Caco-2 (cell line): Measurements from ENCODE around the gene CLSTN2. TPM values are rescaled to one million over a fixed set of nuclear protein-coding genes. Genes with fewer than 3 reads are reported as not detected.

Experiments used
- BruUV-seq: library from RNA; stranded (reverse); fragments of 400-500 nt; replicated peaks from 2 replicates; lab custom pipeline; 2021; lab: Mats Ljungman, UMichigan
- CTCF ChIA-PET: fragments of 300-600 bp; sonication (Branson Sonifier 250); formaldehyde crosslinking; loops from one replicate; lab custom pipeline; 2022; ENCODE audit warnings: antibody characterized with exemption; lab: Charles Lee
- POLR2A ChIA-PET: fragments of 300-600 bp; sonication (Branson Sonifier 250); formaldehyde crosslinking; loops from one replicate; lab custom pipeline; 2022; ENCODE audit warnings: antibody characterized with exemption; lab: Charles Lee
- DNase-seq, 2 experiments: peaks; one replicate each; pipeline versions ENCODE4 v3.0.0 to v3.0.0-alpha.2; 2020 to 2022
- H3K27me3 ChIP-seq: replicated peaks from 2 replicates; pipeline ENCODE4 v1.6.0; 2011; ENCODE audit warnings: low read length; ENCODE audit not compliant: control insufficient read depth, insufficient read depth
- H3K36me3 ChIP-seq: 2 replicates; pipeline ENCODE4 v1.5.1; 2011; ENCODE audit warnings: low read length; ENCODE audit not compliant: control insufficient read depth, insufficient read depth
- H3K4me1 ChIP-seq: fragments of 250-450 bp; sonication (Bioruptor Pico); 2 replicates; pipeline ENCODE4 v1.5.1; 2020; ENCODE audit warnings: mild to moderate bottlenecking
- H3K4me3 ChIP-seq: 2 replicates; pipeline ENCODE4 v1.5.1; 2011; ENCODE audit warnings: low read depth, mild to moderate bottlenecking, control low read depth, low read length
- H3K9me3 ChIP-seq: fragments of 250-450 bp; sonication (Bioruptor Pico); 2 replicates; pipeline ENCODE4 v1.5.1; 2020; ENCODE audit warnings: mild to moderate bottlenecking, moderate library complexity
- H3K27ac Mint-ChIP-seq: one replicate; pipeline ENCODE4 v1.8.0; 2022; ENCODE audit warnings: mixed read lengths; ENCODE audit not compliant: unreplicated experiment
- H3K27me3 Mint-ChIP-seq: one replicate; pipeline ENCODE4 v1.8.0; 2022; ENCODE audit warnings: mixed read lengths; ENCODE audit not compliant: insufficient read depth, unreplicated experiment
- H3K36me3 Mint-ChIP-seq: one replicate; pipeline ENCODE4 v1.8.0; 2022; ENCODE audit warnings: mild to moderate bottlenecking, mixed read lengths; ENCODE audit not compliant: insufficient read depth, unreplicated experiment
- H3K4me1 Mint-ChIP-seq: one replicate; pipeline ENCODE4 v1.8.0; 2022; ENCODE audit warnings: low read depth, mixed read lengths; ENCODE audit not compliant: unreplicated experiment
- H3K4me3 Mint-ChIP-seq: one replicate; pipeline ENCODE4 v1.8.0; 2022; ENCODE audit warnings: mild to moderate bottlenecking, moderate library complexity, mixed read lengths; ENCODE audit not compliant: unreplicated experiment
- H3K9me3 Mint-ChIP-seq: one replicate; pipeline ENCODE4 v1.8.0; 2022; ENCODE audit warnings: mixed read lengths; ENCODE audit not compliant: unreplicated experiment
- intact Hi-C: fragments of 100-400 bp; cut with micrococcal nuclease; formaldehyde crosslinking; loops from one replicate; pipeline ENCODE4 v1.10.0; 2022; ENCODE audit not compliant: unreplicated experiment
- total RNA-seq: library from RNA; stranded (reverse); gene quantifications from 2 replicates; pipeline ENCODE4 v1.2.3, GENCODE V29; 2022
- TF ChIP-seq, protein P1 (sequence below), 2 experiments: fragments of 200-600 bp in 1 of 2; IDR thresholded peaks; 1 replicate in 1 of 2; 2 replicates in 1 of 2; pipeline versions ENCODE4 v1.5.1 to v1.8.0; 2011 to 2022; ENCODE audit warnings: antibody characterized with exemption in 1 of 2, control low read depth in 1 of 2, inconsistent platforms in 1 of 2, low read depth in 1 of 2, low read length in 1 of 2, mild to moderate bottlenecking in 1 of 2, moderate library complexity in 1 of 2; ENCODE audit not compliant: insufficient read depth in 1 of 2, severe bottlenecking in 1 of 2, unreplicated experiment in 1 of 2

CLSTN2 gene
- total RNA-seq, 1 experiment from 2014 or later = 26.1 TPM

DNA sequence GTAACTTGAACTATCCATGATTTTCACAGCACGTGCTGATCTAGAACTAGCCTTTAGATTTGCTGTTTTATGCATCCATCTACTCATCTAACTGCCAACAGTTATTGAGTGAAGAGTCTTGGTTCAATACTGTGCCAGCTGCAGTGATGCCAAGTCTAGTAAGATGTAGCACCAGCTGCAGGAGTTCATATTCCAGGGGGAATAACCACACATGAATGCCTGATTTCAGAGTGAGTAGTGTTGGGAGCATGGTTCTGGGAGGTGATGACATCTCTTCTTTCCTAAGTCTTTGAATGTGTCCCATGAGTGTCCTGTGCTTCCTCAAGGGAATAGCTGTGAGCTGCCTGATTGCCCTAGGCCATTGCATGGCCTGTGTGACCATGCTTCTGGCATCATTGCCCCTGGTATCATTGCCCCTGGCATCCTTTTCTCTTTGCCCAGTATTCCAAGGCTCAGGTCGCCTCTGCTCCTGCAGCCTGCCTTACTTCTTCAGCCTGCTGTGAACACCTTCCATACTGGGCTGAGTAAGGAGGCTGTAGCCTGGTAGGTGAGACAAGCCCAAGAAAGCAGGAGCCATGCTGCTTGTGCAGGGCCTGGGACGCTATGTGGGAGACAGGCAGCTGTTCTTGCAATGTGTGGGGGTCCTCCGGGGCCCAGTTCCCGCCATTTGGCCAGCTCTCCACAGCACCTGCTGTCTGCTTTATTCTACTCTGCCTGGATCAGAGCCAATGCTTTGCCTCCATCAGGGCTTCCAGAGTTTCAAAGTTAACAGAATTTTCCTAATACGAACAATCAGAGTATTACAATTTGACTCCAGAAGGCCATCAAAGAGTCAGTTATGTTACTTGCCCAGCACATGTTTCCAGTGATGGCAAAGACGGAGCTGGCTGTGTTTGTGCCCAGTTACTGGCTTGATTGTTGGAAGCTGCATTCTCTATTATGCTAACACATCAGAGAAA is 73.2 kb downstream of the CLSTN2 start:
- H3K4me1 Mint-ChIP-seq = no peaks in the 10 kb centered on the region
- no peak overlapping the region for H3K4me3 Mint-ChIP-seq
- Histone ChIP-seq H3K9me3 (no peaks in the 10 kb centered on the region), H3K4me1 (no peaks in the 10 kb centered on the region), H3K36me3 (no peaks in the 10 kb centered on the region), H3K27me3 (no peaks in the 10 kb centered on the region), H3K4me3 (no peak overlapping the region)
- no TSS peak for BruUV-seq
- H3K27me3 Mint-ChIP-seq = no peaks in the 10 kb centered on the region
- POLR2A ChIA-PET = no interaction called here
- no peaks in the 10 kb centered on the region for H3K9me3 Mint-ChIP-seq
- intact Hi-C loops = no loop called here
- TF ChIP-seq, protein P1, sequence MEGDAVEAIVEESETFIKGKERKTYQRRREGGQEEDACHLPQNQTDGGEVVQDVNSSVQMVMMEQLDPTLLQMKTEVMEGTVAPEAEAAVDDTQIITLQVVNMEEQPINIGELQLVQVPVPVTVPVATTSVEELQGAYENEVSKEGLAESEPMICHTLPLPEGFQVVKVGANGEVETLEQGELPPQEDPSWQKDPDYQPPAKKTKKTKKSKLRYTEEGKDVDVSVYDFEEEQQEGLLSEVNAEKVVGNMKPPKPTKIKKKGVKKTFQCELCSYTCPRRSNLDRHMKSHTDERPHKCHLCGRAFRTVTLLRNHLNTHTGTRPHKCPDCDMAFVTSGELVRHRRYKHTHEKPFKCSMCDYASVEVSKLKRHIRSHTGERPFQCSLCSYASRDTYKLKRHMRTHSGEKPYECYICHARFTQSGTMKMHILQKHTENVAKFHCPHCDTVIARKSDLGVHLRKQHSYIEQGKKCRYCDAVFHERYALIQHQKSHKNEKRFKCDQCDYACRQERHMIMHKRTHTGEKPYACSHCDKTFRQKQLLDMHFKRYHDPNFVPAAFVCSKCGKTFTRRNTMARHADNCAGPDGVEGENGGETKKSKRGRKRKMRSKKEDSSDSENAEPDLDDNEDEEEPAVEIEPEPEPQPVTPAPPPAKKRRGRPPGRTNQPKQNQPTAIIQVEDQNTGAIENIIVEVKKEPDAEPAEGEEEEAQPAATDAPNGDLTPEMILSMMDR (IDR thresholded peaks at IDR 0.05; ENCODE audit: insufficient read depth in 1 of 2, low read depth in 1 of 2, low read length in 1 of 2, severe bottlenecking in 1 of 2, unreplicated experiment in 1 of 2) = no peak
- CTCF ChIA-PET = no interaction called here
- no peak overlapping the region for H3K27ac Mint-ChIP-seq
- no peaks in the 10 kb centered on the region for H3K36me3 Mint-ChIP-seq
- no peak for DNase-seq

DNA sequence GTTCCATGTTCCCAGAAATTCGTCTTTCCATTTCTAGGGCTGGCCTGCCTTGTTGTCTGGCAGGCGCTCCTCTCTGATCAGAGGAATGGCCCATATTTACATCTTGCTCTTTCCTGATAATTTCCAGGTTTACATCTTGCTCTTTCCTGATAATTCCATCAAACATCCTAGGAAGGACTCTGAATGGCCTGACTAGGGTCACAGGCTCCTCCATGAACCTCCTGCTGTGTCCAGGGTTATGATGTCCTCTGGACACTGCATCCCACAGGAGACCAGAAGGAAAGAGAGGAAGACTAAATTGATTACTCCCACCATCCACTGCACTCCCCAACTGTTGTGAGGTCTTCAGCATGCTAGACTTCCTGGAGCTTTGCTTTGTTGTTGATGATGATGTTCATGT is 75.4 kb downstream of the CLSTN2 start:
- no peaks in the 10 kb centered on the region for H3K27me3 Mint-ChIP-seq
- TF ChIP-seq, protein P1 (IDR thresholded peaks at IDR 0.05; ENCODE audit: insufficient read depth in 1 of 2, low read depth in 1 of 2, low read length in 1 of 2, severe bottlenecking in 1 of 2, unreplicated experiment in 1 of 2) = no peak
- POLR2A ChIA-PET = no interaction called here

DNA sequence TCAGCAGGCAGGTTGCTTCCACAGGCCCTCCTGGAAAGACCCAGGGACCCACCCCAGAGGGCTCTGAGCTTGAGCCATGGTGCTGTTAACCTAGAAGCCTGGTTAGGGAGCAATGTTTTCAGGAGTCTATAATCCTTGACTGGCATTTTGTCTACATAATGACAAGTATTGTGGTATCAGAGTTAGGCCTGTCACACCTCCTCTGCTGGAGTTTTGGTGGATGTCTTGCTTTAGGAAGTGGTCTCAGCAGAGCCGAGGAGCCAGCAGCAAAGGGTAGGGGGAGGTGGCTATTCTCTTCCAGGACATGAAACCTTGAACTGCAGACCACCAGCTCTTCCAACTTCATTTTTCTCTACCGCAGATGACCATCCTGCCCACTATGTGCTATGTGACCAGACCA is 76.1 kb downstream of the CLSTN2 start:
- no peak overlapping the region for H3K4me3 Mint-ChIP-seq
- H3K36me3 Mint-ChIP-seq = no peaks in the 10 kb centered on the region
- H3K9me3 Mint-ChIP-seq = no peaks in the 10 kb centered on the region

More for the DNA sequence above, 75.4 kb downstream of the CLSTN2 start:
- H3K36me3 ChIP-seq = no peaks in the 10 kb centered on the region
- no peaks in the 10 kb centered on the region for H3K9me3 ChIP-seq
- no TSS peak for BruUV-seq
- no peaks in the 10 kb centered on the region for H3K9me3 Mint-ChIP-seq
- no peak overlapping the region for H3K4me3 ChIP-seq
- intact Hi-C loops = no loop called here
- peaks cover 6% of the 10 kb centered on the region for H3K4me1 Mint-ChIP-seq
- CTCF ChIA-PET = no interaction called here
- H3K36me3 Mint-ChIP-seq = no peaks in the 10 kb centered on the region
- no peaks in the 10 kb centered on the region; the same call in 1 of the 2 replicates for H3K4me1 ChIP-seq
- H3K27me3 ChIP-seq = no peaks in the 10 kb centered on the region
- DNase-seq = no peak
- H3K4me3 Mint-ChIP-seq = no peak overlapping the region
- H3K27ac Mint-ChIP-seq = no peak overlapping the region

More for the DNA sequence above, 76.1 kb downstream of the CLSTN2 start:
- no peaks in the 10 kb centered on the region; the same call in 1 of the 2 replicates for H3K4me1 ChIP-seq
- intact Hi-C loops = no loop called here
- no peaks in the 10 kb centered on the region for H3K36me3 ChIP-seq
- Mint-ChIP-seq H3K27ac (no peak overlapping the region), H3K27me3 (no peaks in the 10 kb centered on the region), H3K4me1 (peaks cover 6% of the 10 kb centered on the region)
- no TSS peak for BruUV-seq
- no peak overlapping the region for H3K4me3 ChIP-seq
- H3K9me3 ChIP-seq = no peaks in the 10 kb centered on the region
- TF ChIP-seq, protein P1 (IDR thresholded peaks at IDR 0.05; ENCODE audit: insufficient read depth in 1 of 2, low read depth in 1 of 2, low read length in 1 of 2, severe bottlenecking in 1 of 2, unreplicated experiment in 1 of 2) = no peak
- DNase-seq = no peak
- no peaks in the 10 kb centered on the region for H3K27me3 ChIP-seq
- ChIA-PET POLR2A (no interaction called here), CTCF (no interaction called here)
